Urinary bladder (tissue), 4 donors: Measurements from ENCODE around the gene SLC26A11. TPM values are rescaled to one million over a fixed set of nuclear protein-coding genes. Genes with fewer than 3 reads are reported as not detected.
"Not testable (repeated sequence)": the region's sequence is repeated elsewhere in the genome, so short reads cannot be mapped to it uniquely, and the experiment has no call there.

Experiments
- DNase-seq: peaks from one replicate; pipeline ENCODE4 v3.0.0-alpha.2; 2015; ENCODE audit errors: extremely low spot score
- H3K27ac ChIP-seq: one replicate; pipeline ENCODE4 v1.5.1; 2013; ENCODE audit warnings: low read depth, mild to moderate bottlenecking, moderate library complexity
- H3K36me3 ChIP-seq: one replicate; pipeline ENCODE4 v1.6.1; 2013; ENCODE audit warnings: mild to moderate bottlenecking, moderate library complexity; ENCODE audit not compliant: insufficient read depth
- H3K4me1 ChIP-seq: one replicate; pipeline ENCODE4 v1.6.1; 2013; ENCODE audit warnings: mild to moderate bottlenecking, moderate library complexity; ENCODE audit not compliant: insufficient read depth
- H3K4me3 ChIP-seq: one replicate; pipeline ENCODE4 v1.5.1; 2013; ENCODE audit warnings: low read depth, low read length
- WGBS: extraction: QIAGEN DNeasy Blood & Tissue Kit; methylation state at CpG from one replicate; pipeline ENCODE4 v1.1.7; 2013; 5-methylcytosine and 5-hydroxymethylcytosine counted together
- polyA plus RNA-seq: library from polyadenylated mRNA; stranded (reverse); fragments of 200-250 nt; gene quantifications from one replicate; pipeline ENCODE4 v1.2.3, GENCODE V29; 2013
- total RNA-seq: library from RNA; depleted of rRNA; stranded (reverse); fragments of >200 nt; gene quantifications from one replicate; pipeline ENCODE4 v1.2.3, GENCODE V29; 2014
- donor health status: healthy with polysubstance abuse.
- donor health status: healthy.

The SLC26A11 gene
- total and polyA plus RNA-seq, 2 donors = 9.2 to 14.2 TPM

DNA sequence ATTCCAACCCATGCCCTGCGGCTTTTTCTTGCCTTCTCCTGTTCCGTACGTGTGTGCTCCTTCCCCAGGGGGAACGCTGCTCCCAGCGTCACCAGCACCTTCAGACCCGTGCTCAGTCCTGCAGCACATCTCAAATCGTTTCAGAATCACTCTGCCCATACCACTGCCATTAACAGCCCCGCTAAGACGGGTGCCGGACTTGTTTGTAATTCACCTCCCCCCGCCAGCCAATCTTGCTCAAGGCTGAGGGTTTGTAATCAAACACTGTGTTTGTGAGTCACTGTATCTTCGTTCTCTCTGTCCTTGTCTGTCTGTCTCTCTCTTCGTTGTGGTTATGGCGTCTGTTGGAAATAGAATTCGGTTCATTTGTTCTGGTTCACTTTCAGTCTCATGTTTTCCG, 33.1 kb upstream of the SLC26A11 start:
- Histone ChIP-seq H3K4me3 (peak overlapping the region; percentile 19), H3K4me1 (no peaks in the 10 kb centered on the region), H3K27ac (no peak overlapping the region), H3K36me3 (no peaks in the 10 kb centered on the region)
- WGBS = 71% methylated on average over 16 of the region's 16 CpGs
- no peak for DNase-seq

DNA sequence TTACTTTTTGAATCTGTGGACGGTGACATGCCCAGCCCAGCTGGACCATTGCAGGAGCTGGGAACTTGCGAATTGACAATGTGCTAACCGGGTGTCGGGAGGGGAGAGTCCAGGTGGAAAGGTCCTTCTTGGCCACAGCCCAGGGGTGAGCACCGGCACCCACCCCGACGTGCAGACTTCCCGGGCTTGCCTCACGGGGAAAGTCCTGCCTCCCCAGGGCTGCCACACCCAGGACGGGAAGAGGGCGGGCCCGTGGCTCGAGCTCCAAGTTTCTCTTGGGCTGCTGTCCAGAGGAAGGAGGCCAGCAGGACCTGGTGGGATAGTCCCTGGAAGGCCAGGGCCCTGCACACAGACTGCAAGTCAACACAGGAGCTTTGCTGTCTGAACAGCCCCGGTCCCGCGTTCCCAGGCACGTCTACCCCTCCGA, 32.7 kb upstream of the SLC26A11 start:
- WGBS = 40% methylated on average over 18 of the region's 18 CpGs
- H3K4me1 ChIP-seq = no peaks in the 10 kb centered on the region
- H3K27ac ChIP-seq = no peak overlapping the region
- H3K36me3 ChIP-seq = no peaks in the 10 kb centered on the region
- no peak for DNase-seq
- H3K4me3 ChIP-seq = peak overlapping the region; percentile 19

DNA sequence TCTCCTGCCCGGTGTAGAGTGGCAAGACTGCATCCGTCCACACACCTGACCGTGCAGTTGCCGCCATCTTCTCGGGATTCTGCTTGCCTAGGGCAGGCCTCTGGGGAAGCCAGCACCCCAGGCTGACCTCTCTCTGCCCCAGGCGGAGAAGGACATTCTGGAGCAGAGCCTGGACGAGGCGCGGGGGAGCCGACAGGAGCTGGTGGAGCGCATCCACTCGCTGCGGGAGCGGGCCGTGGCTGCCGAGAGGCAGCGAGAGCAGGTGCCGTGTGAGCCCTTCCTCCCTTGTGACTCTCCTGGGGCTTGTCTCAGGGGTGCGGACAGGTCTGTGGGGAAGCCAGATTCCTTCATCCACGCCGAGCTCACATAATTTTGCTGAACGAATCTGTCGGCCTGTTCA, 30.6 kb upstream of the SLC26A11 start:
- no peak for DNase-seq
- Histone ChIP-seq H3K4me3 (no peak overlapping the region), H3K4me1 (no peaks in the 10 kb centered on the region), H3K36me3 (no peaks in the 10 kb centered on the region), H3K27ac (no peak overlapping the region)
- 91% methylated on average over 23 of the region's 23 CpGs for WGBS

DNA sequence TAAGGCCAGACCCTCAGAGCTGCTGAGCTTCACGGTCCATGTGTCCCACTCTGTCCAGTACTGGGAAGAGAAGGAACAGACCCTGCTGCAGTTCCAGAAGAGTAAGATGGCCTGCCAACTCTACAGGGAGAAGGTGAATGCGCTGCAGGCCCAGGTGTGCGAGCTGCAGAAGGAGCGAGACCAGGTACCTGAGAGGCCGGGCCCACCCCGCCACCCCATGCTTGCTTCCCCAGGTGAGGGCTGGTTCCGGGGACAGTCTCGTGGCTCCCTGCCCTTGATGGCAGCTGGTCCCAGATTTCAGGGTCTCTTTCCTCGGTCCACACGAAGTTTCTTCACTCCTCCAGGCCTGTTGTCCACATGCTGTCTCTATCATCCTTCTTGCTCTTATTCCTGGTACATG, 29.5 kb upstream of the SLC26A11 start:
- H3K36me3 ChIP-seq = no peaks in the 10 kb centered on the region
- no peaks in the 10 kb centered on the region for H3K4me1 ChIP-seq
- WGBS = 97% methylated on average over 10 of the region's 10 CpGs
- H3K4me3 ChIP-seq = no peak overlapping the region
- H3K27ac ChIP-seq = no peak overlapping the region
- no peak for DNase-seq

DNA sequence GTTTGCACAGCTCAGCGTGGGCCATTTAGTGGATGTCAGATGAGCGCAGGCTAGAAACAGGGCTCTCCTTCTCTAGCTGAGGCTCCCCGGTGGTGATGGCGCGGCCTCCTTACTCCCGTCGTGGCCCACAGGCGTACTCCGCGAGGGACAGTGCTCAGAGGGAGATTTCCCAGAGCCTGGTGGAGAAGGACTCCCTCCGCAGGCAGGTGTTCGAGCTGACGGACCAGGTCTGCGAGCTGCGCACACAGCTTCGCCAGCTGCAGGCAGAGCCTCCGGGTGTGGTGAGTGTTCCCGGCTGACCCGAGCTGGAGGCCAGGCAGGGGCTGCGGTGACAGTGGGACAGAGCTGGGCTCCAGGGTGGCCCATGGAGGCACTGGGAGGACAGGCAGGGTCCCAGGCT, 29.0 kb upstream of the SLC26A11 start:
- WGBS = 74% methylated on average over 20 of the region's 20 CpGs
- Histone ChIP-seq H3K4me3 (no peak overlapping the region), H3K27ac (no peak overlapping the region), H3K4me1 (no peaks in the 10 kb centered on the region), H3K36me3 (no peaks in the 10 kb centered on the region)
- DNase-seq = no peak

DNA sequence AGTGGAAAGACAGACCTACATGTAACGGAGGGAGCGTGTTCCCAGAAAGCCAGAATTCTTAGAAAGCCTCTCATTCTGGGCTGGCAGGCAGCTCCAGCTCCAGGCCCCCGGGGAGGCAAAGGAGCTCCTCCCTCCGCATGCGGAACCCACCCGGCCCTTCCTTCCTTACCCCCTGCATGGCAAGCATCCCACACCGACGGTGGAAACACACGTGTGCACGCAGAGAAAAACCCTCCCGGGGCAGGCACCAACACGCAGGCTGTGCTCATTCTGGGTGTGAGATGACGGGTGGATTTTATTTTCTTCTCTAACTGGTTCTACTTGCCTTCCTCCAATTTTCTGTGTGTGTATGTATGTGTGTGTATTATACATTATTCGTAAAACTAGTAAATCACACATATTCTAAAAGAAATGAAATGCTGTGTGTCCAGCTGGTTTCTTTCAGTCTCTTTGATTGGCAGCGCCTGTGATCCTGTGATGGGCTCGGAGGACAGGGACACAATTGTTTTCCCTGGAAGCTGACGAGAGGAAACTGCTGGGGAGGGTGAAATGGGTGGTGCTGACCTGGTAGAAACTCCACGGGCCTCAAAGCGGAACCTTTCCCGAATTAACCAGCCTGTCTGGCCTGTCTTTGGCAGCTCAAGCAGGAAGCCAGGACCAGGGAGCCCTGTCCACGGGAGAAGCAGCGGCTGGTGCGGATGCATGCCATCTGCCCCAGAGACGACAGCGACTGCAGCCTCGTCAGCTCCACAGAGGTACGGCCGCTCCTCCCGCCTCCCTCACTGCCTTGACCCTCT, 28.2 kb upstream of the SLC26A11 start:
- Histone ChIP-seq H3K4me1 (no peaks in the 10 kb centered on the region), H3K27ac (peak overlapping the region; percentile 65), H3K4me3 (no peak overlapping the region), H3K36me3 (no peaks in the 10 kb centered on the region)
- WGBS = 46% methylated on average over 29 of the region's 29 CpGs
- DNase-seq = peak; percentile 42

DNA sequence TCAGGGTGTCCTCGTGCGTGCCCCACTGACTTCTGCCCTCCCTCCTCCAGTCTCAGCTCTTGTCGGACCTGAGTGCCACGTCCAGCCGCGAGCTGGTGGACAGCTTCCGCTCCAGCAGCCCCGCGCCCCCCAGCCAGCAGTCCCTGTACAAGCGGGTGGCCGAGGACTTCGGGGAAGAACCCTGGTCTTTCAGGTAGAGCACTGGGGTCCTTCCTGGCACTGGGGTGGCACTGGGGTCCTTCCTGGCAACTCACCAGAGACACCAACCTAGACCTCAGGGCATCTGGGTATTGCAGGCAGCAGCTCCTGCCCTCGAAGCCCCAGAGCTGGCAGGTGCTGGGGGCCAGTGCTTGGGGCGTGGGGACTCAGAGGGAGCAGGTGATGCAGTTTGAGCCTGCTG, 25.1 kb upstream of the SLC26A11 start:
- Histone ChIP-seq H3K36me3 (no peaks in the 10 kb centered on the region), H3K4me3 (no peak overlapping the region), H3K4me1 (no peaks in the 10 kb centered on the region), H3K27ac (no peak overlapping the region)
- WGBS = 83% methylated on average over 14 of the region's 14 CpGs
- DNase-seq = no peak

DNA sequence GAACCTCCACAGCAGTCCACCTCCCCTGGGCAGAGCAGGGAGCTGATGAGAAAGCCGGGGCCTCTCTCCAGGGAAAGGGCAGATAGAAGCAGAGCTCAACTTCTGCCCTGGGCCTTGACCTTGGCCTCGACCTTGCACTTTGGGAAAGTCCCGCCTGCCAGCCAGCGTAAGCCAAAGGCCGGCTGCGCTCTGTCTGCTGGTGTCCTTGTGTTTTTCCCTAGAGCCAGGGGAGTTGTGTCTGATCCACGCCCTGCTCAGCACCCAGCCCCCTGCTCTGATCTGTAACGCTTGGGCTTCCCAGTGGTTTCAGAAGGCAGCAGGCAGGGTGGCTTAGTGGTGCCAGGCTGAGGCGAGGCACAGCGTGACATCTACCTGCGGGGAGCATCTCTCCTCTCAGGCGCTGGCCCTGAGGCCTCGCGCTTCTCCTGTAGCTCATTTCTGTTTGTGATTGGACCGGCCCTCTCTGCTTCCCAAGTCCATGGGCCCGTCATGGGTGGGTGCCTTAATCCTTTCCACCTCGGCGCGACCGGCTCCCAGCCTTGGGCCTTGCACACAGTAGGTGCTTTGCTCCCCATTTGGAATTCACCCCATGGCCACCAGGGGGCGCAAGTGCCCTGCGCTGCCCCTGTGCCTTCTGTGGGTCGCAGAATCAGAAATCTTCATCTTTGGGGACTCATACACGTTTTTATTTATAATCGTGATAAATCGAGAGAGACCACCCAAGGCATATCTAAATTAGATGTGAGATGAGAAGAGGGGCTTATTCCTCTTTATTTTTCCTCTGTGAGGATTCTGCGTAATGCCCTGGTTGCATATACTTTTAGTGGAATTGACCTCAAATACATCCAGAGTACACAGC, 24.3 kb upstream of the SLC26A11 start:
- no peaks in the 10 kb centered on the region for H3K36me3 ChIP-seq
- WGBS = 58% methylated on average over 27 of the region's 27 CpGs
- H3K27ac ChIP-seq = no peak overlapping the region
- H3K4me3 ChIP-seq = no peak overlapping the region
- no peaks in the 10 kb centered on the region for H3K4me1 ChIP-seq
- no peak for DNase-seq

DNA sequence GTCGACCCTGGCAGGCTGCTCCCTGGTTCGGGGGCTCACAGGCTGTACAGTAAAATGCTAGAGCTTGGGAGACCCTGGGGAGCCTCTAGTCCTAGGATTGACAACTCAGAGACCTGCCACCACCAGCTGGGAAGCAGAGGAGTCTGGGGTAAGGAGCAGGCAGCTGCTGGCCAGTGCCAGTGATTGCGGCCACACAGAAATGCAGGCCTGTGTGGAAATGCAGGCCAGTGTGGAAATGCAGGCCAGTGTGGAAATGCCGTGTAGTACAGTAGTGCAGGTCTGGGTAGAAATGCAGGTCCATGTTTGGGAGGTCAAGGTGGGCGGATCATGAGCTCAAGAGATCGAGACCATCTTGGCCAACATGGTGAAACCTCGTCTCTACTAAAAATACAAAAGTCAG, 23.6 kb upstream of the SLC26A11 start:
- Histone ChIP-seq H3K4me3 (no peak overlapping the region), H3K36me3 (no peaks in the 10 kb centered on the region), H3K4me1 (no peaks in the 10 kb centered on the region), H3K27ac (no peak overlapping the region)
- WGBS = 90% methylated on average over 7 of the region's 7 CpGs
- DNase-seq = no peak

DNA sequence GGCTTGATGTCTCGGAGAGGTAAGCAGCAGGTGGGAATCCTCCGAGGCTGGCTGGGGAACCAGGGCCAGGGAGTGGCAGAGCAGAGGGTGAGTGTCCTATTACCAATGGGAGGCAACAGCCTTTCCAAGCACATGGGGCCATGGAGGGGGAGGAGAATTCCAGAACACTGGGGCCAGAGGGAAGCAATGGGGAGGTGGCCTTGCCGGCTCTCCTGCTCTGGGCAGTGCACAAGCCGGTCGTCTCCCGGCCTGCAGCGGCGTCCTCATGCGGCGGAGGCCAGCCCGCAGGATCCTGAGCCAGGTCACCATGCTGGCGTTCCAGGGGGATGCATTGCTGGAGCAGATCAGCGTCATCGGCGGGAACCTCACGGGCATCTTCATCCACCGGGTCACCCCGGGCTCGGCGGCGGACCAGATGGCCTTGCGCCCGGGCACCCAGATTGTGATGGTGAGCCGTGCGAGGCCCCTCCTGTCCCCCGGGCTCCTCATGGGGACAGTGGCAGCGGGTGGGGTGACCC, 22.0 kb upstream of the SLC26A11 start:
- H3K4me3 ChIP-seq = no peak overlapping the region
- H3K36me3 ChIP-seq = no peaks in the 10 kb centered on the region
- no peaks in the 10 kb centered on the region for H3K4me1 ChIP-seq
- 62% methylated on average over 27 of the region's 27 CpGs for WGBS
- H3K27ac ChIP-seq = no peak overlapping the region
- no peak for DNase-seq

DNA sequence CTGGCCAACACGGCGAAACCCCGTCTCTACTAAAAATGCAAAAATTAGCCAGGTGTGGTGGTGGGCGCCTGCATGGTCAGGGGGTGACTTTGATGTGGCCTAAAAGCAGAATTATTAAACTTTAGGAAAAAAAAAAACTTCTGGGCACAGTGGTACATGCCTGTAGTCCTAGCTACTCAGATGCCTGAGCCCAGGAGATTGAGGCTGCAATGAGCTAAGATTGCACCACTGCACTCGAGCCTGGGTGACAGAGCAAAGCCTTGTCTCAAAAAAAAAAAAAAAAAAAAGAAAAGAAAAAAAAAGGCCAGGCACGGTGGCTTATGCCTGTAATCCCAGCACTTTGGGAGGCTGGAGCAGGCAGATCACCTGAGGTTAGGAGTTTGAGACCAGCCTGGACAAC, 20.9 kb upstream of the SLC26A11 start:
- not testable (repeated sequence) for DNase-seq, H3K4me1 ChIP-seq, H3K36me3 ChIP-seq, H3K4me3 ChIP-seq, H3K27ac ChIP-seq
- WGBS = 69% methylated on average over 6 of the region's 6 CpGs

DNA sequence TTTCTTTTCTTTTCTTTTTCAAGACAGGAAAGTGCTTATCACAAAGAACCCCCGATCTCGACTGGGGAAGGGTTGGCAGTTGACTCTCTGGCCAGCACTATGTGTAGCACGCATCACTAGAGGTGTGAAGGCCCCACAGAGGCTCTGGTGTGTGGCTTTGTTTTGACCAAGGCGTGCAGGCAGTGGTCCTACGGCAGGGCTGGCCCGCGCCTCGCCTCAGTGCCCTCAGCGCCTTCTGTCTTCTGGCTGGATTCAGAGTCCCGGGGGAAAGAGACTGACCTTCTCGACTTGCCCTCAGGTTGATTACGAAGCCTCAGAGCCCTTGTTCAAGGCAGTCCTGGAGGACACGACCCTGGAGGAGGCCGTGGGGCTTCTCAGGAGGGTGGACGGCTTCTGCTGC, 18.8 kb upstream of the SLC26A11 start:
- H3K27ac ChIP-seq = no peak overlapping the region
- DNase-seq = no peak
- no peak overlapping the region for H3K4me3 ChIP-seq
- WGBS = 88% methylated on average over 15 of the region's 15 CpGs
- H3K36me3 ChIP-seq = no peaks in the 10 kb centered on the region
- no peaks in the 10 kb centered on the region for H3K4me1 ChIP-seq

DNA sequence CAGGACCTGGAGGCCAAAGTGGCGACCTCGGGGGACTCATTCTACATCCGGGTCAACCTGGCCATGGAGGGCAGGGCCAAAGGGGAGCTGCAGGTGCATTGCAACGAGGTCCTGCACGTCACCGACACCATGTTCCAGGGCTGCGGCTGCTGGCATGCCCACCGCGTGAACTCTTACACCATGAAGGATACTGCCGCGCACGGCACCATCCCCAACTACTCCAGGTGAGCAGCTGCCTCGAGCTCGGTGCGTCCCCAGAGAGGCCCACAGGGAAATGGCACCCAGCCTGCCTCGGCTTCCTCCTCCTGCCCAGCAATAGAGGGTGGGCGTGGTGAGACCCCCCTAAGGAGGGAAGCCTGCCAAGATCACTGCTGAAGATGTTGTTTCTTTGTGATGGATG, 18.0 kb upstream of the SLC26A11 start:
- Histone ChIP-seq H3K27ac (no peak overlapping the region), H3K4me1 (no peaks in the 10 kb centered on the region), H3K36me3 (no peaks in the 10 kb centered on the region), H3K4me3 (no peak overlapping the region)
- DNase-seq = no peak
- WGBS = 90% methylated on average over 17 of the region's 17 CpGs

DNA sequence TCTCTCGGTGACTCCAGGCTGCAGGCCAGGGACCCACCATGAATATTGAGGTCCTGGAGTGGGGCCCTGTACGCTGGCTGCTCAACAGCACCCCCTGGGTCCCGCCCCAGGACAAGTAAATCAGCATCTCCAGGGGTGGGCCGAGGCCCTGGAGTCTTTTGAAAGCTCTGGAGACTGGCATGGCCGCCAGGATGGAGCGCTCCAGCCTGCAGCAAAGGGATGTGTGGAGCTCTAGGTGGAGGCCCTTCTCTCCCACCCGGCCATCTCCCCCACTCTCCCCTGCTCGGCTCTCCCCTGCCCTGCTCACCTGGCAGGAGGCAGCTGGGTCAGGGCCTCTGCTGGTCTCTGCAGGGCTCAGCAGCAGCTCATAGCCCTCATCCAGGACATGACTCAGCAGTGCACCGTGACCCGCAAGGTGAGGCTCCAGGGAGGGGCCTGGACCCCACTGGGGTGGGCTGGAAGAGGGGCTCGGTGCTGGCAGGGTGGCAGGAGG, 16.7 kb upstream of the SLC26A11 start:
- Histone ChIP-seq H3K36me3 (no peaks in the 10 kb centered on the region), H3K4me3 (no peak overlapping the region), H3K27ac (no peak overlapping the region), H3K4me1 (no peaks in the 10 kb centered on the region)
- 86% methylated on average over 11 of the region's 11 CpGs for WGBS
- DNase-seq = no peak
